ENCODE measurements around the gene HMCN1.

The HMCN1 gene

DNA sequence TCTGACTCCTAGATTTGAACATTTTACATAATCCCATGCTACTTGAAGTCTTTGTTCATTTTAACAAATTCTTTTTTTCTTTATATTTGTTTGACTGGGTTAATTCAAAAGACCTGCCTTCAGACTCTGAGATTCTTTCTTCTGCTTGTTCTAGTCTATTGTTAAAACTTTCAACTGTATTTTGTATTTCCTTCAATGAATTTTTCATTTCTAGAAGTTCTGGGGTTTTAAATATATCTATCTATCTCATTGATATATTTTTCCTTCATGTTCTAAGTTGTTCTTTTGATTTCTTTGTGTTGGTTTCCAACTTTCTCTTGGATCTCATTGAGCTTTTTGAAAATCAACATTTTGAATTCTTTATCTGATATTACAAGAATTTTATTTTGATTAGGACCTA, 64.3 kb downstream of the HMCN1 start:
- Histone ChIP-seq H3K27me3 (peaks cover 4% of the 10 kb centered on the region; the same call in 1 of the 2 replicates), H3K4me1 (no peaks in the 10 kb centered on the region), H3K9me3 (no peaks in the 10 kb centered on the region), H3K4me3 (ENCODE audit: low read depth, low read length) (no peak overlapping the region), H3K36me3 (no peaks in the 10 kb centered on the region)
- TF ChIP-seq CTCF (IDR thresholded peaks at IDR 0.05; ENCODE audit: low read depth, low read length), result no peak
- no peak for DNase-seq

DNA sequence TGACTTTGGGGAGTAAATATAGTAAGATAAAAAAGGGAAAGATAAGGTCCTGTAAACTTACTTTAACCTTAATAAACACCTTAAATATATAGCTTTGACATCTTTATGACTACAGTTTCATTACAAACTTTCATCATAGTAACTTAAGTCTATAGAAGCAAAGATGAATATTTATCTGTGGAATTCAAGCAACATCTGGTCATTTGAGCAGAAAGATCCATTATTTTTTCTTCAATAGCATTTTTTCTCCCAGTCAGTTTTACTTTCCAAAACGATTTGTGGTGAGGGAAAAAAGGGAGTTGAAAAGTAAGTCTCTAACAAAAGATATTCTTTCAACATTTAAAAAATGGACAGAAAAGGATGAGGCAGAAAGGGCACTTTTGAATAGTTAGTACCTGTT, 69.0 kb downstream of the HMCN1 start:
- Histone ChIP-seq H3K27me3 (peaks cover 4% of the 10 kb centered on the region; the same call in 1 of the 2 replicates), H3K4me3 (ENCODE audit: low read depth, low read length) (no peak overlapping the region), H3K4me1 (no peaks in the 10 kb centered on the region), H3K36me3 (no peaks in the 10 kb centered on the region), H3K9me3 (no peaks in the 10 kb centered on the region)
- no peak for DNase-seq
- TF ChIP-seq CTCF (IDR thresholded peaks at IDR 0.05; ENCODE audit: low read depth, low read length), result no peak

DNA sequence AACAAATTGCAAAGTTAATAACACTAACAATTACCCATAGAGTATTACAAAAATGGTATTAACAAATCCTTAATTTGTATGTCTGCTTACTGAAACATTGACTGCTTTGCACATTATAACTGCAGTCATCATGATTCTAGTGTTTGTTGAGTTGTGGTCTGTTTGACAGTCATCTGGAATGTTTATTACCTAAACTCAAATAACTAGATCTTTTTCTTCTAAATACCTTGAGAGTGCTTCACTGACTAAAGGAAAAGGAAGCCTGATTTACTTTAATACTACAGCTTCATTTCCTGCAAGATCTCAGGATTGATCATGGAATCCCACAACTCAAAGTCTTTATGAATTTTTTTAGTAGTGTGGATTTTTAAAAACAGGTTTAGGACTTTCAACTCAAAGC, 70.0 kb downstream of the HMCN1 start:
- H3K4me1 ChIP-seq, result no peaks in the 10 kb centered on the region
- TF ChIP-seq CTCF (IDR thresholded peaks at IDR 0.05; ENCODE audit: low read depth, low read length), result no peak
- H3K4me3 ChIP-seq (ENCODE audit: low read depth, low read length), result no peak overlapping the region
- H3K9me3 ChIP-seq, result no peaks in the 10 kb centered on the region
- DNase-seq, result no peak
- H3K27me3 ChIP-seq, result peaks cover 4% of the 10 kb centered on the region; the same call in 1 of the 2 replicates
- H3K36me3 ChIP-seq, result no peaks in the 10 kb centered on the region

DNA sequence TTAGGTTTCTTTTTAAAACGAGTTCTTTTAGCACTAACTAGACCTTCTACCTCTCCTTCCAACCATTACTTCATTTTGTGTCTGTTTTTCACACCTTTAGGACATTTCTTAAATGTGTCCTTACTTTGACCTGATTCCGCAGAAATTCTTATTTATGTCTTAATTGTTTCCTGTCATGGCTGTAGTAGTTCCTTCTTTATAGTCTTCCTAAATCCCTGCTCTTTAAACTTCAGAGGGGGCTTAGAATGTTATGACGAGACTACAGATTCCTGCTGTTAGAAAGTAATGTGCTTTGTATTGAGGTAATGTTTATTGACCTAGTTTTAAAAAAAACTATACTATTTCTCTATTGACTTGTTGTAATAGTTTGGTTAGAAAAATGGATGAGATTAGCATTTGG, 70.4 kb downstream of the HMCN1 start:
- Histone ChIP-seq H3K27me3 (peaks cover 4% of the 10 kb centered on the region; the same call in 1 of the 2 replicates), H3K4me3 (ENCODE audit: low read depth, low read length) (no peak overlapping the region), H3K36me3 (no peaks in the 10 kb centered on the region), H3K9me3 (no peaks in the 10 kb centered on the region), H3K4me1 (no peaks in the 10 kb centered on the region)
- TF ChIP-seq CTCF (IDR thresholded peaks at IDR 0.05; ENCODE audit: low read depth, low read length), result no peak
- DNase-seq, result no peak

GRCh38 chr1:185807275-185807674, 73.1 kb downstream of the HMCN1 start:
- Histone ChIP-seq H3K9me3 (no peaks in the 10 kb centered on the region), H3K4me1 (no peaks in the 10 kb centered on the region), H3K4me3 (ENCODE audit: low read depth, low read length) (no peak overlapping the region), H3K27me3 (peaks cover 2% of the 10 kb centered on the region; the same call in 1 of the 2 replicates), H3K36me3 (no peaks in the 10 kb centered on the region)
- no peak for TF ChIP-seq CTCF (IDR thresholded peaks at IDR 0.05; ENCODE audit: low read depth, low read length)
- DNase-seq, result no peak

DNA sequence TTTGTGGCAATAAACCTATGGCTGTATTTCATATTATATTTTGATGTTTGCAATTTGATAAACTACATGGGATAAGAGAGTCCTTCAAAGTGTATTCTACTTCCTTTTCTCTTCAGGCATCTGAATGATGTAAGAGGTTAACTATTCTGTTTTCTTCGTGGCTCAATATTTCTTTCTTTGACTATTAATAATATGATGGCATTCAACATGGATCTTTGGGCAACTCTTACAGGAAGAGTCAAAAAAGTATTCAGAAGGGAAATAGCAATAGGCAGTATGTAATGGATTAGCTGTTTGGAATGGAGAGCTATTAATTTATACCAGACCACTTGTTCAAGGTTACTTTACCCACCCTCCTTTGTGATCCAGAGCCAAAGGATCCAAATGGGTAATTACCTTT, 74.4 kb downstream of the HMCN1 start:
- DNase-seq, result no peak

More for the DNA sequence above, 74.4 kb downstream of the HMCN1 start:
- no peak for TF ChIP-seq CTCF (IDR thresholded peaks at IDR 0.05; ENCODE audit: low read depth, low read length)
- H3K27me3 ChIP-seq, result no peaks in the 10 kb centered on the region
- no peak overlapping the region for H3K4me3 ChIP-seq (ENCODE audit: low read depth, low read length)
- no peaks in the 10 kb centered on the region for H3K4me1 ChIP-seq
- no peaks in the 10 kb centered on the region for H3K9me3 ChIP-seq
- H3K36me3 ChIP-seq, result no peaks in the 10 kb centered on the region

Measured in BE2C (cell line).